HepG2 (cell line): ENCODE data around the gene ATP5MK. TPM values are rescaled to one million over a fixed set of nuclear protein-coding genes. Genes with fewer than 3 reads are reported as not detected.

ENCODE experiments used
- ATF6 ChIP-seq: sonication (generic); formaldehyde crosslinking; conservative IDR thresholded peaks from 2 replicates; pipeline ENCODE4 v1.4.0; 2020; ENCODE audit warnings: missing genetic modification reagents
- BATF2 ChIP-seq: sonication (generic); formaldehyde crosslinking; IDR thresholded peaks from 2 replicates; pipeline ENCODE4 v1.8.0; 2022; ENCODE audit warnings: mild to moderate bottlenecking, missing genetic modification reagents, moderate library complexity
- DDIT3 ChIP-seq: sonication (generic); formaldehyde crosslinking; IDR thresholded peaks from 2 replicates; pipeline ENCODE4 v1.4.0; 2020; ENCODE audit warnings: mild to moderate bottlenecking, missing genetic modification reagents
- E2F2 ChIP-seq: sonication (generic); formaldehyde crosslinking; IDR thresholded peaks from 2 replicates; pipeline ENCODE4 v1.4.0; 2020; ENCODE audit warnings: missing genetic modification reagents, borderline replicate concordance
- ELF1 ChIP-seq: sonication (generic); formaldehyde crosslinking; IDR thresholded peaks from 2 replicates; pipeline ENCODE4 v1.4.0; 2020; ENCODE audit warnings: missing genetic modification reagents
- GATA4 ChIP-seq: sonication (generic); IDR thresholded peaks from 2 replicates; pipeline ENCODE4 v1.6.1; 2016; ENCODE audit warnings: antibody characterized with exemption, low read depth, borderline replicate concordance
- GMEB1 ChIP-seq: sonication (generic); formaldehyde crosslinking; IDR thresholded peaks from 2 replicates; pipeline ENCODE4 v1.5.1; 2020; ENCODE audit warnings: missing genetic modification reagents, mild to moderate bottlenecking, borderline replicate concordance
- HDAC6 ChIP-seq: fragments of 200-600 bp; sonication (generic); IDR thresholded peaks from 2 replicates; pipeline ENCODE4 v1.7.0; 2017; ENCODE audit warnings: mild to moderate bottlenecking, antibody characterized with exemption, low read length, low read depth
- IRX3 ChIP-seq: sonication (generic); formaldehyde crosslinking; IDR thresholded peaks from 2 replicates; pipeline ENCODE4 v1.8.1; 2023; ENCODE audit warnings: mild to moderate bottlenecking, low read depth, missing genetic modification reagents, borderline replicate concordance
- JDP2 ChIP-seq: sonication (generic); formaldehyde crosslinking; IDR thresholded peaks from 2 replicates; pipeline ENCODE4 v1.8.1; 2022; ENCODE audit warnings: missing genetic modification reagents, borderline replicate concordance
- MTA1 ChIP-seq: sonication (generic); formaldehyde crosslinking; IDR thresholded peaks from 2 replicates; pipeline ENCODE4 v1.4.0; 2020; ENCODE audit warnings: missing genetic modification reagents, mild to moderate bottlenecking, borderline replicate concordance
- NR3C1 ChIP-seq: sonication (generic); formaldehyde crosslinking; IDR thresholded peaks from 2 replicates; pipeline ENCODE4 v1.4.0; 2020; ENCODE audit warnings: missing genetic modification reagents
- NRL ChIP-seq: sonication (generic); formaldehyde crosslinking; IDR thresholded peaks from 2 replicates; pipeline ENCODE4 v1.5.0; 2020; ENCODE audit warnings: missing genetic modification reagents, mild to moderate bottlenecking, moderate library complexity, borderline replicate concordance
- REPIN1 ChIP-seq: sonication (generic); formaldehyde crosslinking; IDR thresholded peaks from 2 replicates; pipeline ENCODE4 v1.8.0; 2022; ENCODE audit warnings: missing genetic modification reagents, low read depth, mild to moderate bottlenecking, borderline replicate concordance
- RFX3 ChIP-seq: IDR thresholded peaks from 2 replicates; pipeline ENCODE4 v1.6.1; 2016; ENCODE audit warnings: missing biosample characterization, missing genetic modification reagents
- TP53 ChIP-seq: sonication (generic); formaldehyde crosslinking; conservative IDR thresholded peaks from 2 replicates; pipeline ENCODE4 v1.4.0; 2020; ENCODE audit warnings: missing genetic modification reagents
- ZNF577 ChIP-seq: sonication (generic); formaldehyde crosslinking; IDR thresholded peaks from 2 replicates; pipeline ENCODE4 v1.4.0; 2020; ENCODE audit warnings: mild to moderate bottlenecking, low read depth, missing genetic modification reagents, borderline replicate concordance
- ZNF614 ChIP-seq: IDR thresholded peaks from 2 replicates; pipeline ENCODE4 v1.6.1; 2018; ENCODE audit warnings: missing biosample characterization, missing genetic modification reagents, inconsistent platforms, borderline replicate concordance
- ZNF672 ChIP-seq: sonication (generic); formaldehyde crosslinking; IDR thresholded peaks from 2 replicates; pipeline ENCODE4 v1.8.1; 2022; ENCODE audit warnings: missing genetic modification reagents
- polyA plus RNA-seq, 8 experiments: library from polyadenylated mRNA; depleted of rRNA in 3 of 8; stranded (reverse) in 7 of 8; unstranded in 1 of 8; fragments of >200 nt; fragmentation: Illumina TruSeq in 4 of 8; extraction: Trizol in 4 of 8; gene quantifications; 2 replicates each; pipeline versions ENCODE4 v1.2.1 to v1.2.3, GENCODE V29; 2011 to 2016; ENCODE audit warnings: low read depth in 4 of 8, missing spikeins in 1 of 8, mixed read lengths in 1 of 8; ENCODE audit not compliant: insufficient read depth in 1 of 8
- total RNA-seq, 5 experiments: library from RNA; depleted of rRNA; stranded (reverse); fragments of >200 nt; fragmentation: Illumina TruSeq; extraction: Trizol; gene quantifications; 2 replicates each; pipeline ENCODE4 v1.2.3, GENCODE V29; 2016; ENCODE audit warnings: low read depth in 1 of 5

Gene ATP5MK
- total and polyA plus RNA-seq, 2 of the 13 experiments (the other 11 are each of a cell fraction or from before 2014, with no cell fraction given): 312 to 517 TPM

- TF ChIP-seq ZNF577 (CRISPR knock-in tag) (no peak), HDAC6 (no peak), GATA4 (peak; percentile 52; the same call in 1 of the 2 replicates), NRL (CRISPR knock-in tag) (peak; percentile 93), REPIN1 (peak; percentile 92), IRX3 (CRISPR knock-in tag) (peak; percentile 53), GMEB1 (peak; percentile 78), ZNF672 (CRISPR knock-in tag) (no peak), NR3C1 (CRISPR knock-in tag) (no peak), RFX3 (CRISPR knock-in tag) (no peak; the same call in none of the 2 replicates), ZNF614 (CRISPR knock-in tag) (peak; percentile 82; the same call in 1 of the 2 replicates), BATF2 (CRISPR knock-in tag) (peak; percentile 70; the same call in 1 of the 2 replicates), E2F2 (CRISPR knock-in tag) (no peak), MTA1 (peak; percentile 45; the same call in 1 of the 2 replicates), ELF1 (CRISPR knock-in tag) (peak; percentile 94), ATF6 (CRISPR knock-in tag) (no peak; the same call in 1 of the 2 replicates), JDP2 (CRISPR knock-in tag) (no peak), TP53 (CRISPR knock-in tag) (no peak), DDIT3 (no peak)
These were observed at the start of gene ATP5MK, which contains the start of gene PDCD11 (continued) for GRCh38 chr10:103396067-103396788.
